Testis (tissue), 2 donors: ENCODE data around the gene COL4A1.

Experiments used
- POLR2A ChIP-seq: fragments of 450-650 bp; IDR thresholded peaks from one replicate; pipeline ENCODE4 v1.6.1; 2017; ENCODE audit warnings: antibody characterized with exemption, mild to moderate bottlenecking, moderate library complexity
- TF ChIP-seq, protein P1 (sequence below), 3 experiments: fragments of 450-650 bp in 2 of 3; fragments of 200-600 bp in 1 of 3; sonication (generic) in 1 of 3; IDR thresholded peaks; one replicate each; pipeline ENCODE4 v1.5.1; 2016 to 2019; ENCODE audit warnings: antibody characterized with exemption in 3 of 3, mild to moderate bottlenecking in 2 of 3, moderate library complexity in 1 of 3

DNA sequence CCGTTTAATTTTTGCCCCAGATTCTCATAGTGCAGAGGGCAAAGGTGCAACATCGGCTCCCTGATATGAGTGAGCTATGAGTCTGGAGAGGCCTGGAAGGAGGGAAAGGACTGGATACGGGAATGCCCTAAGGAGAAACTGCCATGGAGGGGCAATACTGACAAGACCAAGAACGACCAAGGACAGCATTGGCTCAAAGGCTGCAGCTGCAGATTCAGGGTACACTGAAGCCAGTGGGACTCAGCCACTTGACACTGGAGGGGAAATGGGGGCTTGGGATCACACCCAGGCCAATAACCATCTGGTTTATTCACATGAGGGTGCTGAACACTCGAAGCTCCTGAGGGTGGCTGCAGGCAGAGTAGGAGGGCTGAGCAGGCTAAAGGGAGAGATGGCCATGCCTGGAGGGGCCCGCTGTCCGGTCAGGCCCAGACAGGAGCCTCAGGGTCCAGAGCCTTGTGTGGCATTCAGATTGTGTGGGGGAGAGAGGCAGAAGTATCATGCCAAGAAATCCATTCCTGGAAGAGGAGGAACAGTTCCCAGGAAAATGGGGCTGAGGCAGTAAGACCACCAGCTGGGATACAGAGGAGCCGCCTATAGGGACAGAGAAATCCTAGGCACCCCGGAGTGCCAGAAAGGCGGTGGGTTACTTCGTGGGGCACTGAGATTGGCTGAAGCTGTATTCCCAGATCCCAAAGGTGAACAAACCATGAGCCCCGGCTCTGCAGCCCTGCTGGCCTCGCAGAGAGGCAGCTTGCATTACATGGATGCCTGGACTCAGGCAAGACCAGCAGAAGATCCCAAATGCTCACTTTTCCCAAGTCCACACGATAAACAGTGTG is 20.7 kb downstream of the COL4A1 start:
- no peak for TF ChIP-seq POLR2A
- TF ChIP-seq, protein P1, sequence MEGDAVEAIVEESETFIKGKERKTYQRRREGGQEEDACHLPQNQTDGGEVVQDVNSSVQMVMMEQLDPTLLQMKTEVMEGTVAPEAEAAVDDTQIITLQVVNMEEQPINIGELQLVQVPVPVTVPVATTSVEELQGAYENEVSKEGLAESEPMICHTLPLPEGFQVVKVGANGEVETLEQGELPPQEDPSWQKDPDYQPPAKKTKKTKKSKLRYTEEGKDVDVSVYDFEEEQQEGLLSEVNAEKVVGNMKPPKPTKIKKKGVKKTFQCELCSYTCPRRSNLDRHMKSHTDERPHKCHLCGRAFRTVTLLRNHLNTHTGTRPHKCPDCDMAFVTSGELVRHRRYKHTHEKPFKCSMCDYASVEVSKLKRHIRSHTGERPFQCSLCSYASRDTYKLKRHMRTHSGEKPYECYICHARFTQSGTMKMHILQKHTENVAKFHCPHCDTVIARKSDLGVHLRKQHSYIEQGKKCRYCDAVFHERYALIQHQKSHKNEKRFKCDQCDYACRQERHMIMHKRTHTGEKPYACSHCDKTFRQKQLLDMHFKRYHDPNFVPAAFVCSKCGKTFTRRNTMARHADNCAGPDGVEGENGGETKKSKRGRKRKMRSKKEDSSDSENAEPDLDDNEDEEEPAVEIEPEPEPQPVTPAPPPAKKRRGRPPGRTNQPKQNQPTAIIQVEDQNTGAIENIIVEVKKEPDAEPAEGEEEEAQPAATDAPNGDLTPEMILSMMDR (IDR thresholded peaks at IDR 0.05): no peak
